G401 (cell line): ENCODE results near the gene KLK6. TPM values are rescaled to one million over a fixed set of nuclear protein-coding genes. Genes with fewer than 3 reads are reported as not detected.

Experiments used
- DNase-seq: peaks from one replicate; pipeline ENCODE4 v3.0.0-alpha.2; 2015; ENCODE audit warnings: low spot score
- in situ Hi-C: cut with HindIII; loops from 2 replicates; pipeline ENCODE4 v1.10.0; 2016; ENCODE audit warnings: low sequenced_read_pairs, mixed read lengths
- total RNA-seq: library from RNA; depleted of rRNA; stranded (reverse); fragments of >200 nt; shearing (Covaris generic); gene quantifications from 2 replicates; pipeline ENCODE4 v1.2.3, GENCODE V29; 2014

The KLK6 gene
- total RNA-seq, 1 experiment from 2014 or later, result not detected

GRCh38 chr19:50963381-50963780 lies 6.0 kb downstream of the KLK6 start:
- in situ Hi-C loops, result no loop called here
- DNase-seq, result no peak

GRCh38 chr19:50962245-50962644 lies 7.1 kb downstream of the KLK6 start:
- in situ Hi-C loops, result no loop called here

GRCh38 chr19:50959731-50960500 lies 9.5 kb downstream of the KLK6 start:
- in situ Hi-C loops, result no loop called here
- no peak for DNase-seq

More at GRCh38 chr19:50962245-50962644, 7.1 kb downstream of the KLK6 start:
- DNase-seq, result no peak

- in situ Hi-C loops, result no loop called here
- DNase-seq, result no peak
Measured at GRCh38 chr19:50957587-50957986, 11.8 kb downstream of the KLK6 start.

- in situ Hi-C loops, result no loop called here
- DNase-seq, result no peak
Measured at GRCh38 chr19:50952910-50953309, 16.5 kb downstream of the KLK6 start, which contains the start of gene KLK5. Gene KLK5, minus strand, starts transcription at chr19:50953038. Its CDS starts 381 bp downstream, at chr19:50952657.

- in situ Hi-C loops, result no loop called here
- DNase-seq, result no peak
Measured at GRCh38 chr19:50949861-50950260, 19.5 kb downstream of the KLK6 start.

GRCh38 chr19:50947123-50947522 lies 22.3 kb downstream of the KLK6 start:
- no peak for DNase-seq
- in situ Hi-C loops, result no loop called here

GRCh38 chr19:50944795-50945194 lies 24.6 kb downstream of the KLK6 start:
- in situ Hi-C loops, result no loop called here
- no peak for DNase-seq

- DNase-seq, result no peak
- in situ Hi-C loops, result no loop called here
Measured at GRCh38 chr19:50943074-50943828, 26.1 kb downstream of the KLK6 start.

- no peak for DNase-seq
- in situ Hi-C loops, result no loop called here
Measured at GRCh38 chr19:50939596-50939995, 29.8 kb downstream of the KLK6 start.

GRCh38 chr19:50933640-50934039 lies 35.8 kb downstream of the KLK6 start:
- DNase-seq, result no peak
- in situ Hi-C loops, result no loop called here

GRCh38 chr19:50932690-50933083 lies 36.7 kb downstream of the KLK6 start:
- in situ Hi-C loops, result no loop called here
- DNase-seq, result no peak

- DNase-seq, result no peak
- in situ Hi-C loops, result no loop called here
Measured at GRCh38 chr19:50932018-50932689, 37.2 kb downstream of the KLK6 start.

GRCh38 chr19:50931023-50931422 lies 38.4 kb downstream of the KLK6 start:
- in situ Hi-C loops, result no loop called here
- DNase-seq, result no peak

GRCh38 chr19:50928831-50929230 lies 40.6 kb downstream of the KLK6 start:
- in situ Hi-C loops, result no loop called here
- no peak for DNase-seq

GRCh38 chr19:50926144-50926543 lies 43.2 kb downstream of the KLK6 start:
- in situ Hi-C loops, result no loop called here

GRCh38 chr19:50925734-50926133 lies 43.7 kb downstream of the KLK6 start:
- in situ Hi-C loops, result no loop called here
- DNase-seq, result no peak

More at GRCh38 chr19:50926144-50926543, 43.2 kb downstream of the KLK6 start:
- no peak for DNase-seq

GRCh38 chr19:50924586-50924985 lies 44.8 kb downstream of the KLK6 start:
- in situ Hi-C loops, result no loop called here

GRCh38 chr19:50922317-50922853 lies 47.0 kb downstream of the KLK6 start:
- peak; percentile 83 for DNase-seq
- in situ Hi-C loops, result no loop called here

More at GRCh38 chr19:50924586-50924985, 44.8 kb downstream of the KLK6 start:
- no peak for DNase-seq
